Hematopoietic multipotent progenitor cell treated with erythropoietin and hydrocortisone succinate and interleukin-3 and kit ligand, for 4 days (in vitro differentiated cells): ENCODE data around the gene ASMT.
"Not testable (repeated sequence)": the region's sequence is repeated elsewhere in the genome, so short reads cannot be mapped to it uniquely, and the experiment has no call there.

Experiments used
- DNase-seq: peaks from one replicate; pipeline ENCODE4 v3.0.0-alpha.2; 2015

ASMT gene

DNA sequence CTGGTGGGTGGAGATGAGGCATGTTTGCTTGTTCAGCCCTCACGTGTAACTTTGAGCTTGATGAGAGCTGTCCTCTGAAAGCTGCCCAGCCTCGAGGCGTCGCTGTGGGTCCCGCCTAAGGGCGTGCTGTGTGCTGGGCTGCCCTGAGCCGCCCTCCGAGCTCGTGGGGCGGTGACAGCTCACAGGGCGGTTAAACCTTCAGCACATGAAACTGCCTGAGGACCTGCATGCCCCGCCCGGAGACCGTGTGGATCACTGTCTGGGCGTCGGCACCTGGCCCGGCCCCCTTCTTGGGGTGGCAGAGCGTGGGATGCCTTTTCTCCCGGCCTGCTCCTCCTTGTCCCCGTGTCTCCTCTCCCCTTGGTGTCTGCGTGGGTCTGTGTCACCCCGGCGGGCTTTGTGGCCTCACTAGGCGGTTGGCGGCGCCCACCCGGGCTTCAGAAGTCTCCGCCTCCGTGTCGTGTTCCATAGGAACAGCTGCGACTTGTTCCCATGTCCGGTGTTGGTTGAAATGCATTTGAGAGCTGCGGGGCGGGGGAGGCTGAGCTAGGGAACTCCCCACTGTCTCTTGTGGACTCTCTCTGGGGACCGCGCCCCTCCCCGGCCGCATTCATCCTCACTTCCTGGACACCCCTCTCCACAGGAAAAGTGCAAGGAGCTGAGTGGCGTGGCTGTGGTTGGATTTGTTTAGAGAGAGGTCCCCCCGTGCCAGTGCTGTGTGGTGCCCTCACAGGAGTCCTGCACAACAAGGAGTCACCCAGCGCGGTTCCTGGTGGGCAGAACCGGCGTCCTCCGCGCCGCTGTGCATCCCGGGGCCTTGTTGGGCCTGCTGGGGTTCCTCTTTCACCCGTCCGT, 16.6 kb upstream of the ASMT start:
- peak; percentile 78 for DNase-seq

DNA sequence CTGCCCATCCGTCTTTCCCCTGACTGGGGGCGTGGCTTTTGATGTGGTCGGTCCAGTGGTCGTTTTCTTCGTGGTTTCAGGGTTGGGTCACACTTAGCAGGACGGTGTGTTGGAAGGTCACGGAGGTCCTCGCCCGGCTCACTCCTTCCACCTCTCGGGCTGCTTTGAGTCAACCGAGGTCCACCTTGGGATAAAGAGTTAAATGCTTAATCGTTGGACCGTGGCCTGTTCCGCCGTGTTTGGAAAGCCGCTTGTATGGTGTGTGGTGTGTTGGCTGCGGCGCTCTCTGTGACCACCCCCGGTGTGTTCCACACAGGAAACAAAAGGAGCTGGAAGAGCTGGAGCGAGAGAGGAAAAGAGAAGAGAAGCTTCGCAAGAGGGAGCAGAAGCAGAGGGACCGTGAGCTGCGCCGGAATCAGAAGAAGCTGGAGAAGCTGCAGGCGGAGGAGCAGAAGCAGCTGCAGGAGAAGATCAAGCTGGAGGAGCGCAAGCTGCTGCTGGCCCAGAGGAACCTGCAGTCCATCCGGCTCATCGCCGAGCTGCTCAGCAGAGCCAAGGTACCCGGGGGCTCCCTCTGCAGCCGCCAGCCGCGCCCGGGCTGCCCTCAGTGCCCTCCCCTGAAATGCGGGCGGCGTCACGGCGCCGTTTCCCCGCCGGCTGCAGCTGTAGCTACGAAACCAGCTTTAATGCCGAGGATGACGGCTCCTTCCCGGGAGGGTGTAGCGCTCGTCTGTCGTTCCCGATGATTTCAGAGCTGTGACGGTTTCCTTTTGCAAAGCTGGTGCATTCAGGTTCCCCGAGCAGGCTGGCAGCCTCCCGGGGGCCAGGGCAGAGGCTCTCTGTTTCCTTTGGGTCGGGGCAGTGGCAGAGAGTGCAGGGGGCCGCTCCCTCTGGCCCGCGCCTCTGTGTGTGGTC, 15.7 kb upstream of the ASMT start:
- DNase-seq, result no peak

DNA sequence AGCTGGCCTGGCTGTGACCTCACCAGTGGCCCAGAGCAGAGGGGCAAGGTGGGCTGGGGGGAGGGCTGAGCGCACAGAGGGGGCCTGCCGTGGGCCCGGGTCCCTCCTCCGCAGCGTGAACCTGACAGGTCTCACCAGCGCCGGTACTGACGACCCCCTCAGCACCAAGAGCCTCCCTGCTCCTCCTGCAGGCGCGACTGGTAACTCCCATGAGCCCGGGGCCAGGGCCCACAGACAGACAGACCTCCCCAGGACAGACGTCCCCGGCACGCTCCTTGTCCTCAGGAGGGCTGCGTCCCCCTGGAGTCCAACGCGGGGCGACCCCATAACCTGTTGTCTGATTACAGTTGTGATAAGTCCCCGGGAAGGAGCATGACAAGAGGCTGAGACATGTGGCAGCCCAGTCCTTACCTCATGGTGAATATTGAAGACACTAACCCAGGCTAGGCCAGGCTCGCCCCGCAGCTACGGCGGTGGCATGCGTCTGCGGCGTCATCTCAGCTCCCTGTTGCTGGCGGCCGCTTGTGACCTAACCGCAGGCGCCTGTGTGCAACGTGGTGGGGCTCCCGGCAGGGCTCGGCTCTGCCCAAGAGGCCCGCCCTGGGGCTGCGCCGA, 15.0 kb upstream of the ASMT start:
- no peak for DNase-seq

DNA sequence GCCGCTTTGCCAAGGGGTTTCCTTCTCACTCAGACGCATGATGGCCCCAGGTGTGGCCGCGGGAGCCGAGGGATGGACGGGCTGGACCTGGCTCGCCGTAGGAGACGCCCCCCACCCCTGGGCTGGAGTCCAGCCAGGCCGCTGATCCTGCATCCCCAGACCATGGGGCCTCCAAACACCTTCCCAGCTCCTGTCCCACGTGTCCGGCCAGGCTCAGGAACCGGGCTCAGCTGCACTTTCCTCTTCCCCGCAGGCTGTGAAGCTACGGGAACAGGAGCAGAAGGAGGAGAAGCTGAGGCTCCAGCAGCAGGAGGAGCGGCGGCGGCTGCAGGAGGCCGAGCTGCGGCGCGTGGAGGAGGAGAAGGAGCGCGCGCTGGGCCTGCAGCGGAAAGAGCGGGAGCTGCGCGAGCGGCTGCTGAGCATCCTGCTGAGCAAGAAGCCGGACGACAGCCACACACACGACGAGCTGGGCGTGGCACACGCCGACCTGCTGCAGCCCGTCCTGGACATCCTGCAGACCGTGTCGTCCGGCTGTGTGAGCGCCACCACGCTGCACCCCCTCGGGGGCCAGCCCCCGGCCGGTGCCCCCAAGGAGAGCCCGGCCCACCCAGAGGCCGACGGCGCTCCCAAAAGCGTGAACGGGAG, 14.3 kb upstream of the ASMT start:
- no peak for DNase-seq

DNA sequence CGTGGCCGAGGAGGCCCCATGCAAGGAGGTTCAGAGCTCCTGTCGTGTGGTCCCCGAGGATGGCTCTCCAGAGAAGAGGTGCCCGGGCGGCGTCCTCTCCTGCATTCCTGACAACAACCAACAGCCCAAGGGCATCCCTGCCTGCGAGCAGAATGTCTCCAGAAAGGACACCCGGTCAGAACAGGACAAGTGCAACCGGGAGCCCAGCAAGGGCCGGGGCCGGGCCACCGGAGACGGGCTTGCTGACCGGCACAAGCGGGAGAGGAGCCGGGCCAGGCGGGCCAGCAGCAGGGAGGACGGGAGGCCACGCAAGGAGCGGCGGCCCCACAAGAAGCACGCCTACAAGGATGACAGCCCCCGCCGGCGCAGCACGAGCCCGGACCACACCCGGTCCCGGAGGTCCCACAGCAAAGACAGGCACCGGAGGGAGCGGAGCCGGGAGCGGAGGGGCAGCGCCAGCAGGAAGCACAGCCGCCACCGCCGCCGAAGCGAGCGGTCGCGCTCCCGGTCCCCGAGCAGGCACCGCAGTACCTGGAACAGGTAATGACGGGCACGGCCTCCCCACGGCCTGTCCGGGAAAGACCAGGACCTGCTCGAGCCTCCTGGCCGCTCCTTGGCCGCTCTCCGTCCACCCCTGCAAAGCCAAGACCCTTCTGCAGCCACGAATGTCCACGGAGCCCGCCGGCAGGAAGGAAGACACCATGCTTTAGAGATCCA, 13.7 kb upstream of the ASMT start:
- no peak for DNase-seq

DNA sequence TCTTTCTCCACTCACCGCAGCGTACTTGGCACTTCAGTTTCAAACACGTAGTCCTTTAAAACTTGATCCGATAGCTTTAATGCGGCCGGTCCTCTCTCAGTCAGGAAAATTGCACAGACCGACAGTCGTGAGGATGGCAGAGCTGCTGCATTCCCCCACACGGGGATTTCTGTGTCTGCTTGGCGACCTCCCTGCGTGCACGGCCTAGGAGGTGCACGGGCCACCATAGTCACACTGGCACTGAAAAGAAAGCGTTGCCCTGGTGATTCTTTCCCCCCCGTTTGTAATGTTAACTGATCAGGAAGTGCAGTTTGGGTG, 13.1 kb upstream of the ASMT start:
- no peak for DNase-seq

DNA sequence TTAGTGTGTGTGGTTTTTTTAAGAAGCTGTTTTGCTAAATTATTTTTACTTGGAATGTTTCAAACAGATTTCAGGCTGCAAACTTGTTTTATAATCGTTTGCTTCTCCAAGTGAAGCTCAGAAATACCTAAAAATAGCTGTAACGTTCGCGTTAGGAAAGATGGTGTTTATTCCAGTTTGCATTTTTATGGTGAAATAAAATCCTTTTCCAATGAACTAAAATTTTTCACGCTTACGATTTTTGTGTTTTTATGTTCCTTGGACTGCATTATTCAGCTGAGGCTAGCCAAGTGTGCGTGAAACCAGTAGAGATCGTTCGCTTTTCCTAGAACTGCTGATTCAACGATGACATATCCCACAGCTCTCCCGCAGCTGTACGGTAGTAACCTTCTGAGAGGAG, 12.6 kb upstream of the ASMT start:
- no peak for DNase-seq

DNA sequence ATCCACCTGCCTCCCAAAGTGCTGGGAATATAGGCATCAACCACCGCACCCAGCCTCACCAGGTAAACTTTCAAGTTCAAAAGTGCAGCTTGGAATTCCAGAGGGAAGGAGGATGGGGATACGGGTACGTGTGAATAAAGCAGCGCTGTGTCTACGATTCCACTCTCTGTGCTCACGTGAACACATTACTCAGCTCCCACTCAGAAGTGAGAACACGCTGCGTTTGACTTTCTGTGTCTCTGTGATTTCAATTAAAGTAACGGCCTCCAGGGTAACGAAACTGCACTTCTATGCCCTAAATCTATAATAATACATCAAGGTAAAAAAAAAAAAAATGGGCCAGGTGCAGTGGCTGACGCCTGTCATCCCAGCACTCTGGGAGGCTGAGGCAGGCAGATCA, 8.4 kb upstream of the ASMT start:
- no peak for DNase-seq

DNA sequence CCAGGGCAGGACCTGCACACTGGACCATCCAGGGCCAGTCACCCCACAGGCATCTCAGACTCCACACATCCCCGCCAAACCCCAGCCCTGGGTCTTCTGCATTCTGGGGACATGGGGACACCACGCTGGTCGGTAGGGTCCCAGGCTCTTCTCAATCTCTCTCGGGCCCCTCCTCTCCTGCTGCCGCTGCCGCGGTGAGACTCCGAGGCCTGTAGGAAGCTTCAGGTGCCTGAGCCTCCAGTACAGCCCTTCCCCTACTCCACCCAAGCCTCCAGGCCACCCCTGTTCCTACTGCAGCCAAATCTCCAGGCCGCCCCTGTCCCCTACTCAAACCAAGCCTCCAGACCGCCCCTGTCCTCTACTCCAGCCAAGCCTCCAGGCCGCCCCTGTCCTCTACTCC, 5.5 kb upstream of the ASMT start:
- DNase-seq, result no peak

DNA sequence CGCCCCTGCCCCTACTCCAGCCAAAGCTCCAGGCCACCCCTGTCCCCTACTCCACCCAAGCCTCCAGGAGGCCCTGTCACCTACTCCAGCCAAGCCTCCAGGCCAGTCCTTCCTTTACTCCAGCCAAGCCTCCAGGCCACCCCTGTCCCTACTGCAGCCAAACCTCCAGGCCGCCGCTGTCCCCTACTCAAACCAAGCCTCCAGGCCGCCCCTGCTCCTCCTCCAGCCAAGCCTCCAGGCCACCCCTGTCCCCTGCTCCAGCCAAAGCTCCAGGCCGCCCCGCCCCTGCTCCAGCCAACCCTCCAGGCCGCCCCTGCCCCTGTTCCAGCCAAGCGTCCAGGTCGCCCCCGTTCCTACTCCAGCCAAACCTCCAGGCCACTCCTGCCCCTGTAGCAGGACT, 5.1 kb upstream of the ASMT start:
- DNase-seq, result no peak

DNA sequence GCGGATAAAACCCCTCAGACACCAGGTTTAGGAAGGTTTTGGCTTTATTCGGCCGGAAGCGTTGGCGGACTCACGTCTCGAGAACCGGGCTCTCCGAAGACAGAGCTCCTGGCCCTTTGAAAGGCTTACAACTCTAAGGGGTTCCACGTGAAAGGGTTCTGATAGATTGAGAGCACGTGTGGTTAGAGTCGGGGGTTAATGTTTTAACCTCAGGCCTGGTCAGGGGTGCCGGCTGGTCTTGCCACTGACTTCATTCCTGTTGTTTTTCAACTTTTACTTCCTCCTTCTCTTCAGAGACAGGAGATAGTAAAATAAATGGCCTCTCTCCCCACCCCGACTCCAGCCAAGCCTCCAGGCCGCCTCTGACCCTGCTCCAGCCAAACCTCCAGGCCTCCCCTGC, 4.7 kb upstream of the ASMT start:
- peak; percentile 33 for DNase-seq

DNA sequence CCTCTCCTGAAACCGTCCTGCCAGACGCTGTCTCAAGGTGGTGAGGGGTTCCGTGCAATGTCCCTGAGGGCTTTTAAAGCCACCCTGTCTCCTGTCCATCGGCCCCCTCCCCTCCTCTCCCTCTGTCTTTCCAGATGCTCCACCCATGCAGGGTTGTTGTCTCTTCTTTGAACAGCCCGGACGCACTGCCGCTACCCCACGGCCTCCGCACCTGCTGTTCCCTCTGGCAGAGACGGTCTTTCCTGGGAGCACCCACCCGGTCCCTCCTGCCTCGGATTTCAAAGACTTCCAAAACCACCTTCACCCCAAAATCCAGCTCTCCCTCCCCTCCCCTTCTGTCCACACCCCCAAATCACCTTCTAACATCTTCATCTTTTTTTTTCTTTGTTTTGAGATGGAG, 4.1 kb upstream of the ASMT start:
- no peak for DNase-seq

DNA sequence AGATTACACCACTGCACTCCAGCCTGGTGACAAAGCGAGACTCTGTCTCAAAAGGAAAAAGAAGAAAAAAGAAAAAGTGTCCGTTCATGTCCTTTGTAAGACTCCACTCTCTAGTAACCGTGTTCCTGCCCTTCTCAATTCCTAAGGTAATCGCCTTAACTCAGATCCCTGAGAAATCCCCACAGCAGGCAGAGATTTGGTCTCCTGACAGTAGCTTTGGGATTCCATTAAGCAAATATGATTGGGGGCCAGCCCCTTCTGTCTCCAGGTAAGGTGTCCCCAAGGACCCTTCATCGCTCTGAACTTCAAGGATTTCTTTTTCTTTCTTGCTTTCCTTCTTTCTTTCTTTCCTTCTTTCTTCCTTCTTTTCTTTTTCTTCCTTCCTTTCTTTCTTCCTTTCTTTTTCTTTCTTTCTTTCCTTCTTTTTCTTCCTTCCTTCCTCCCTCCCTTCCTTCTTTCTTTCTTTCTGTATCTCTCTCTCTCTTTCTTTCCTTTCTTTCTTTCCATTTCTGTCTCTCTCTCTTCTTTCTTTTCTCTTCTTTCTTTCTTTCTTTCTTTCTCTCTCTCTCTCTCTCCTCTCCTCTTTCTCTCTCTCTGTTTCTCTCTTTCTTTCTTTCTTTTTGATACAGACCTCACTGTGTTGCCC, 2.1 kb upstream of the ASMT start:
- DNase-seq, result no peak

DNA sequence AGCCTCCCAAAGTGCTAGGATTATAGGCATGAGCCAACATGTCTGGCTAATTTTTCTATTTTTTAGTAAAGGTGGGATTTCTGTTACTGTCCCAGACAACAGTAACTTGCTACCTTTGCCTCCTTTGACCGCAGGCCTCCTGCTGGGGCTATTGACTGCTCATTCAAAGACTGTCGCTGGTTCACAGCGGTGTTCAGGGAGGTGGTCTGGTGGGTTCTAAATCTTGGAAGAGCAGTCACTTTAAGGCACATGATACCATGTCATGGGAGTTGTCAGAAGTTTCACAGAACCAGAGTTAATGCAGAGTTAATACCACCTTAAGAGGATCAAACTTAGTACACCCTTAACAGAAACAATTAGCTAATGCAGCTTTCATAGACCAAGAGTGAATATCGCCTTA, 3.8 kb downstream of the ASMT start:
- DNase-seq, result peak; percentile 21

DNA sequence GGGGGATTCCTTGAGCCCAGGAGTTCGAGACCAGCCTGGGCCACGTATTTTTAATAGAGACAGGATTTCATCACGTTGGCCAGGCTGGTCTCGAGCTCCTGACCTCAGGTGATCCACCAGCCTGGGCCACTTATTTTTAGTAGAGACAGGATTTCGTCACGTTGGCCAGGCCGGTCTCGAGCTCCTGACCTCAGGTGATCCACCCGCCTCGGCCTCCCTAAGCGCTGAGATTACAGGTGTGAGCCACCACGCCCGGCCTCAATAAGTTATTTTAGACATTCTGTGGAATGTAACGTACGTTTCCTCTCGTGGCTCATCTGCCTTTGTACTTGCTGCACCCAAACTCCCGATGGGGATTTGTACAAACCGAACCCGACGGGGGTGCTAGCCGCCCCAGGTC, 8.8 kb downstream of the ASMT start:
- DNase-seq, result no peak

DNA sequence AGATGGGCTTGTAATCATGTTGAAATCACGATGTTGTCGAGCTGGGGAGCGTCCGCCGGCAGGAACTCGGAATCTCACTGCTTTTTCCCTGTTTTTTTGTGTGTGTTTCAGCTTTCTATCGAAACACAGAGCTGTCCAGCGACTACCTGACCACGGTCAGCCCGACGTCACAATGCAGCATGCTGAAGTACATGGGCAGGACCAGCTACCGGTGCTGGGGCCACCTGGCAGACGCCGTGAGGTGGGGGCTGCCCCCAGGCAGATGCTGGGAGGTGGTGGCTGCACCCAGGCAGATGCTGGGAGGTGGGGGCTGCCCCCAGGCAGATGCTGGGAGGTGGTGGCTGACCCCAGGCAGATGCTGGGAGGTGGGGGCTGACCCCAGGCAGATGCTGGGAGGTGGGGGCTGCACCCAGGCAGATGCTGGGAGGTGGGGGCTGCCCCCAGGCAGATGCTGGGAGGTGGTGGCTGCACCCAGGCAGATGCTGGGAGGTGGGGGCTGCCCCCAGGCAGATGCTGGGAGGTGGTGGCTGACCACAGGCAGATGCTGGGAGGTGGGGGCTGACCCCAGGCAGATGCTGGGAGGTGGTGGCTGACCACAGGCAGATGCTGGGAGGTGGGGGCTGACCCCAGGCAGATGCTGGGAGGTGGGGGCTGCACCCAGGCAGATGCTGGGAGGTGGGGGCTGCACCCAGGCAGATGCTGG, 9.4 kb downstream of the ASMT start:
- not testable (repeated sequence) for DNase-seq

DNA sequence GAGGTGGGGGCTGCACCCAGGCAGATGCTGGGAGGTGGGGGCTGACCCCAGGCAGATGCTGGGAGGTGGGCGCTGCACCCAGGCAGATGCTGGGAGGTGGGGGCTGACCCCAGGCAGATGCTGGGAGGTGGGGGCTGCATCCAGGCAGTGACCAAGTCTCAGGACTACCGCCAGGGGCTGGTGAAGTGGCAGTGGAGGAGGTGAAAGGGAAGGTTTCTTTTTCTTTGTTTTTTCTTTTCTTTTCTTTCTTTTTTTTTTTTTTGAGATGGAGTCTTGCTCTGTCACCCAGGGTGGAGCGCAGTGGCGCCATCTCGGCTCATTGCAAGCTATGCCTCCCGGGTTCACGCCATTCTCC, 10.0 kb downstream of the ASMT start:
- DNase-seq, result not testable (repeated sequence)

DNA sequence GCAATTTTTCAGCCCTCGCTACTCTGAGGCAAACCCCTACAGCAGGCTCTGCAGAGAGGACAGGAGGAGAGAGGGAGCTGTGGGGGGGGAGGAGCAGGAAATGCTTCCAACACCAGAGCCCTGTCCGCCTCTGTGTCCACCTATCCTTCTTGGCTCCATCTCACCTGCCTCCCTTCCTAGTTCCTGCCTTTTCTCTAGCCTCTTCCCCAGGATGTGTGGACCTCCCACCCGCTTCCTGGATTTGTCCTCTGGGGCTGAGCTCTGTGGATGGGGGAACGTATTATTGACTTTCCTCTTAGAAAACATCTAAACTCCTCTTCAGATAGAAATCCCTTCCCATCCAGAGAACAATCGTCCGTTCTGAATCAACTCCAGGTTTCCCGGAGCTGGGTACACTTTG, 14.4 kb downstream of the ASMT start:
- DNase-seq, result no peak

DNA sequence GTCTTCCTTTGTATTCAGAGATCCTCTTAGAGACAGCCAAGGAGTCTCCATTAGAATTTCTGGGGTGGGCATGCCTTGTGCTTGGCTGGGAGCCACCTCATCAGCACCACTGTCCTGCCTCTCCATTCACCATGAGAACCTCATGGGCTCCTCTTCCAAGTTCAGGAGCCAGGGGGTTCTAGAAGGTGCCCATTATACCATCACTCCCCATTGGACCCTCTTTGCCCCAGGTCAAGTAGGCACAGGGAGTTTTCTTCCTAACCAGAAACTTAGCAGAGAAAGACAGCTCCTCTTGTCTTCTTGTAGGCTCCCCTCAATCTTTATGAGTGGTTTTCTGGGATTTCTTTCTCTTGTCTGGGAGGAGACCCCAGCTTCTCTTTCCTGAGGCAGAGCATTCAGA, 31.1 kb downstream of the ASMT start:
- no peak for DNase-seq

DNA sequence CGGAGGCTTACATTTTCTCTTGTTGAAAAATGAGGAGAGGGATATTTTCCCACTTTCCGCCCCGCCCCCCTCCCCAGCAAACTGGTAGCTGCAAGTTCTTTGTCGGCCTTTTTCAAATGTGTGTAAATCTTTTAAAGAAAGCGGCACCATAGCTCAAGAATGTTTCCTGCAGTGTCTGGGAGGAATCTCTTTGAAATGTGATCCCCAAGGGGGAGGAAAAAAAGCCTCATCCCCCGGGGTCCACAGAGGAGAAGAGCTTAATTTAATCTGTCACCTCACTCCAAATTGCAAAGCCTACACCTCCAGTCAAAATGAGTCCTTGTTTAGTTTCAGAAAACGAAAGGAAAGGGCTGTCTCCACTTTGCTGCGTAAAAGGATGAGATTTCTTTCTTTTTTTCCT, 34.8 kb downstream of the ASMT start:
- no peak for DNase-seq

DNA sequence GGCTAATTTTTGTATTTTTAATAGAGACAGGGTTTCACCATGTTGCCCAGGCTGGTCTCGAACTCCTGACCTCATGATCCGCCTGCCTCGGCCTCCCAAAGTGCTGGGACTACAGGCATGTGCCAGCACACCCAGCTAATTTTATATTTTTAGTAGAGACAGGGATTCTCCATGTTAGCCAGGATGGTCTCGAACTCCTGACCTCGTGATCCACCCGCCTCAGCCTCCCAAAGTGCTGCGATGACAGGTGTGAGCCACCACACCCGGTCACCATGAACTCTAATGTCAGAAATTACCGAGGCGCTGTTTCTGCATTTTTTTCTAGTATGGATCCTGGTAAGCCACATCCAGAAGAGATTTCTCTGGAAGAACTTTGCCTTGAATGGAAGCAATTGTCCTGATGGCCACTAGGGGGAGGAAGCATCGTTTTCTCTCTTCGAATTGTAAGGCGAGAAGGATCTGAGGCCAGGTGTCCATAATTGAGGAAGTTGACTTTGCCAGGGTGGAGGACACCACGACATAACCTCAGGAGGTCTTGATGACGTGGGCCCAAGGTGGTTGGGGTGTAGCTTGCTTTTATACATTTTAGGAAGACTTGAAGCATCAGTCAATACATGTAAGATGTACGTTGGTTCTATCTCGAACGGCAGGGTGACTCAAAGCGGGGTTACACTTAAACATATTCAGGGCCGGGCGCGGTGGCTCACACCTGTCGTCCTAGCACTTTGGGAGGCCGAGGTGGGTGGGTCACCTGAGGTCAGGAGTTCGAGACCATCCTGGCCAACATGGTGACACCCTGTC, 37.4 kb downstream of the ASMT start:
- peak; percentile 86 for DNase-seq
